Astrocyte of the cerebellum (primary cell): ENCODE measurements around the gene DLG5.

Experiments
- DNase-seq: peaks from one replicate; pipeline ENCODE4 v3.0.0-alpha.2; 2011; ENCODE audit warnings: low read depth
- H3K4me3 ChIP-seq: 2 replicates; pipeline ENCODE4 v1.5.1; 2011; ENCODE audit warnings: mild to moderate bottlenecking, low read depth, low read length, moderate library complexity
- CTCF ChIP-seq: IDR thresholded peaks from 2 replicates; pipeline ENCODE4 v1.5.1; 2012; ENCODE audit warnings: low read length, low read depth, moderate library complexity, mild to moderate bottlenecking; ENCODE audit errors: missing control alignments
- in situ Hi-C: cut with HindIII; loops from 2 replicates; pipeline ENCODE4 v1.10.0; 2017; ENCODE audit warnings: low sequenced_read_pairs

Gene DLG5

DNA sequence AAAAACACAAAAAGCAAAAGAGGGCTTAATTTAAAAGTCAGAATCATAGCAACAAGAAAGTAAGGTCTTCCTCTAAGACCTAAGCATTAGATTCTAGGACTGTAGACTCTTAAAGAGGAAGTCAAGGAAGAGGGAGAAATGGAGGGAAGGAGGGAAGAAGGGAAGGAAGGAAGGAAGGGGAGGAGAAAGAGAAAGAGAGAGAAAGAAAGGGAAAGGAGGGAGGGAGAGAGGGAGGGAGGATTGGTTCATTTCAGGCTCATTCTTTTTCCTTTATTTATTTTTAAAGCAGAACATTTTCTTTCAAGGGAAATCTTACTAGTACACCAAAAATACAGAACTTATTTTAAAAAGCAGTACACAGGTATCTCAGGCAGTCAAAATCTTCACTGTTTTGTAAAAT, 81.1 kb downstream of the DLG5 start:
- no peak for TF ChIP-seq CTCF
- no peak overlapping the region for H3K4me3 ChIP-seq
- in situ Hi-C loops: loop anchor here (5.0 kb wide), 2 partner anchors 42 to 172 kb away; no protein-coding TSS in a partner anchor
- no peak for DNase-seq

- H3K4me3 ChIP-seq: no peak overlapping the region
- no peak for TF ChIP-seq CTCF
- in situ Hi-C loops: loop anchor here (5.0 kb wide), 2 partner anchors 42 to 172 kb away; no protein-coding TSS in a partner anchor
- peak; percentile 76 for DNase-seq
Measured at GRCh38 chr10:77844713-77845445, 81.7 kb downstream of the DLG5 start.

DNA sequence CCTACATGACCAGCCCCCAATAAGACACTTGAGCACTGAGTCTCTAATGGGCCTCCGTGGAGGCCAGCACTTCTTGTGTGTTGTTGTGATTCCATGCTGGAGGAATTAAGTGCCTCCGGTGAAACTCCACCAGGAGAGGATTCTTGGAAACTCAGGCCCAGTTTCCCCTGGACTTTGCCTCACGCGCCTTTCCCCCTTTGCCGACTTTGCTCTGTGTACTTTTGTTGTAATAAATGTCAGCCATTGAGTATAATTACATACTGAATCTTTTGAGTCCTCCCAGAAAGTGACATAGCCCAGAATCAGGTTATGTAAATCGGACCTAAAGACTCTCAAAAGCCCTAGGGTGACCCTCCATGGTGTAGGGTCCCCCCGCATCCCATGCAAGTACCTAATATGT, 82.4 kb downstream of the DLG5 start:
- no peak for TF ChIP-seq CTCF
- no peak overlapping the region for H3K4me3 ChIP-seq
- DNase-seq: no peak
- in situ Hi-C loops: no loop called here

GRCh38 chr10:77843264-77843663, 83.3 kb downstream of the DLG5 start:
- in situ Hi-C loops: no loop called here
- no peak for DNase-seq
- no peak for TF ChIP-seq CTCF
- H3K4me3 ChIP-seq: no peak overlapping the region

DNA sequence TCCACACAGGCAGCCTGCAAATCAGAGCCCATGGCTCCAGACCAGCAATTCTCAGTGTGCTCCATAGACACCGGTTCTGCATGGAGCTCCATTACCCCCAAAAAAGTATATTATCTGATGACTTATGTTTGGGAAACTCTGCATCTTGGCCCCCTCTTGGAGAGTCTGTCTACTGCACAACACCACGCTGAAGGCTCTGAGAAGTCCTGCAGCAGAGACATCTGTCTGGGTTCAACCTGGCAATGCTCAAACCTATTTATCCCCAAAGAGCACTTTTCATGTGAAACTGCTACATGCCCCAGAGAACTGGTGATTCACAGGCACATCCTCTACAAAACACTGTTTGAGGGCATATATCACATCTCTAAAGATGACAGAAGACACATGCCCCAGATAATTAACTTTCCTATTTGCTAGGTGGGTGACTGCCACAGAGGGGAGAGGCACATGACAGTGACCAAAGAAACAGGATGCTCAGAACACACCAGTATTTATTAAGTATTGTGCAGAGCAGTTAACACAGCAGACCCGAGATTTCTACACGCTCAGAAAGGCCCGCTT, 83.8 kb downstream of the DLG5 start:
- DNase-seq: no peak
- H3K4me3 ChIP-seq: no peak overlapping the region
- in situ Hi-C loops: no loop called here
- TF ChIP-seq CTCF: no peak

DNA sequence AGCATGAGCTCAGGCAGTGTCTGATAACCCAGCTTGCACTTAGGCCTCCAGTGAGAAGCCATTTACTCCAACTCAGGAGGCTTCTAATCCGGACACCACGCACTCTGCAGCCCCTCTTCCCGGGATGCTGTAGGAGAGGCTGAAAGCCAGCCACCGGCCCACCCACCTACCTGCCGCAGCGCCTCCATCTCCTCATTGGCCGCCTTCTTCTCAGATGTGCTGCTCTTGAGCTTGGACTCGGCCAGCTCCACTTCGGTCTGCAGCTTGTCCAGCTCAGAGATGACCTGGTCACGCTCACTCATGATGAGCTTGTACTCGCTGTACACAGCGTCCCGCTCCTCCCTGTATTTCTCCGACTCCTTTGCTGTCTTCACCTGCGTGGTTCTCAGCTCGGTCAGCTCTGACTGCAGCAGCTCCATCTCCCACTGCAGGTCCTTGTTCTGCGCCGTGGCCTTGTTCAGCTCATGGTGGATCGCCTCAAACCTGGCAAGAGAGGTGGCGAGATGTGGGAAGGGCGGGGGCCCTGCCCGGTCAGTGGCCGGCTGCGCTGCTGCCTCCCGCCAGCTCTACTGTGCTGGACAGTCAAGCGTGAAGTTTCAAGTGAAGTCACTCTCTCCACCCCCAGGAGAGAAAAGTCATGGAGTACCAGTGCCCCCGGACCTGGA, 84.7 kb downstream of the DLG5 start:
- no peak for TF ChIP-seq CTCF
- no peak for DNase-seq
- in situ Hi-C loops: no loop called here
- no peak overlapping the region for H3K4me3 ChIP-seq
